GM19238 (cell line): ENCODE results near the gene TAOK2.

ENCODE experiments used
- DNase-seq: peaks from one replicate; pipeline ENCODE4 v3.0.0; 2011; ENCODE audit warnings: low spot score; ENCODE audit not compliant: insufficient read length

Gene TAOK2

GRCh38 chr16:29987371-29988085 lies 13.9 kb downstream of the TAOK2 start:
- DNase-seq: no peak

DNA sequence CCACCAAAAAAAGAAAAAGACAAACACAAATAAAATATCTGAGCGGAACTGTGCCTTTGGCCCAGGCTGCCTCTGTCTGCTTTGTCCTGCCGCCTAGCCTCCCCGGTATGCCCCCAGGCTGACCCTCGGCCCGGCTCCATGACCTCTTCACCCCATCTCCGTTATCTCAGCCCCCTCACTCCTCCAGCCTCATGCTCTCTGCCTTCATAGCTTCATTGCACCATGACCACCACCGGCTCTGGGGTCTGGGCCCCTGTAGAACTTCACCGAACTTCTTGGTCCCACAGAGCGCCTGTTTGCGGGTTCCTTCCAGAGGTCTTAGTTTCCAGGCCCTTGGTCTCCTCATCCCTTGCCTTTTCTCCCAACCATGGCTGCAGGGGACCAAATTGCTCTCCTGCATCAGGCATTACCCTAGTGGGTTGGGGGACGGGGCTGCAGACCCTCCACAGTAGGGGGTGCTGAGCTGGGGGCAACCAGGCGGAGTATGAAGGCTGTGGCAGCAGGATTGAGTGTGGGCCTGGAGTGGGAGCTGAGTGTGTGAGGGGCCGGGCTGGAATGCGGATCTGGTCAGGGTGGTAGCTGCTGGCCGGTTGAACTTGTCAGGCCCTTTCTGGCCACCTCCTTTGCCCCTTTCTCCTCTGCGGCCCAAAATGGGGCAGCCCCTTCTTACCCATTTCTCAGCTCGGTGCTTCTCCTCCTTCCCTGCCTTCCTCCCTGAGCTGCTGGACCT lies 14.8 kb downstream of the TAOK2 start:
- DNase-seq: no peak

- DNase-seq: no peak
Measured at GRCh38 chr16:29989111-29989858, 15.6 kb downstream of the TAOK2 start.

DNA sequence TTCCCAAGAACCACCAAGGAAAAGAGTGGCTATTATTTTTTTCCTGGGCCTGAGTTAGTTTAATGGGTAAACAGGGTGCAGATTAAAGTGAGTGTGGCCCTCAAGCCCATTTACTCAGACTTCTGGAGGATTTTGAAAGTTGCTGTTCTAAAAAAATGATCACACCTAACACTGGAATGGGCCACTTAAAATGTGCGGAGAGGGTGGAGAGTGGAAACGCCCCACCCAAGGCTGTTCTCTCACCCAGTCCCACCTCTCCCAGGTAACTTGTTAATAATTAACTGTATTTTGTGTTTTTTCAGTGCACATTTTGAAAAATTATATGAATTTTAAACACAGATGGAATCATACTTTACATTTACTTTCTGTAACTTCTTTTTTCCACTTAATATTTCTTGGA lies 16.4 kb downstream of the TAOK2 start:
- no peak for DNase-seq

- no peak for DNase-seq
Measured at GRCh38 chr16:29990883-29991570, 17.4 kb downstream of the TAOK2 start.

- DNase-seq: no peak
Measured at GRCh38 chr16:29991571-29991904, 17.9 kb downstream of the TAOK2 start.

DNA sequence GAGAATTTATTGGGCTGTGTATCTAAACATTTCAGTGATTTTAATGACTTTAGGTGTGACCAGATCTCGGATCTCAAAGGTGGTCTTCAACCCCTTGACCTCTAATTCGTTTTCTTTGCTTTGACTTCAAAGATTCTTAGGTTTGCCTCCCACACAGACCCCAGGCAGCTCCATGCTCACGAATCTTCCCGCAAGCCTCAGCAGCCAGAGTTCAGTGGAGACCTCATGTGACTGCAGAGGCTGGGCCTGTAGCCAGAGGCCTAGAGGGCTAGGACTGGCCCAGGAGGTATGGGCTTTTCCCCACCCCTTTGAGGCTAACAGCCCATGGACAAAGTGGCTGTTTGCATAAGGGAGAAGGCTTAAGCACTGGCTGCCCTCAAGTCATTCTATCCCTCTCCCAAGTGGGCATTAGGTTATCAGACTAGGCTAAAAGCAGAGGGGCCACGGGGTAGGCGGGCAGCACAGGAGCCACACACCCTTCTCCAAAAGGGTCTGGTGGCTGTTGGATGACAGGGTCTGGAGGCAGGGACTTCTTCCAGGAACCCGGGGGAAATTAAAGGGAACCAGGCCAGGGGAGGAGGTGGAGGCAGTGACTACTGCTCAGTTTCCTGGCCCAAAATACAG lies 18.8 kb downstream of the TAOK2 start:
- DNase-seq: no peak

GRCh38 chr16:29993191-29993902 lies 19.7 kb downstream of the TAOK2 start:
- no peak for DNase-seq

GRCh38 chr16:29993903-29994599 lies 20.4 kb downstream of the TAOK2 start:
- no peak for DNase-seq

DNA sequence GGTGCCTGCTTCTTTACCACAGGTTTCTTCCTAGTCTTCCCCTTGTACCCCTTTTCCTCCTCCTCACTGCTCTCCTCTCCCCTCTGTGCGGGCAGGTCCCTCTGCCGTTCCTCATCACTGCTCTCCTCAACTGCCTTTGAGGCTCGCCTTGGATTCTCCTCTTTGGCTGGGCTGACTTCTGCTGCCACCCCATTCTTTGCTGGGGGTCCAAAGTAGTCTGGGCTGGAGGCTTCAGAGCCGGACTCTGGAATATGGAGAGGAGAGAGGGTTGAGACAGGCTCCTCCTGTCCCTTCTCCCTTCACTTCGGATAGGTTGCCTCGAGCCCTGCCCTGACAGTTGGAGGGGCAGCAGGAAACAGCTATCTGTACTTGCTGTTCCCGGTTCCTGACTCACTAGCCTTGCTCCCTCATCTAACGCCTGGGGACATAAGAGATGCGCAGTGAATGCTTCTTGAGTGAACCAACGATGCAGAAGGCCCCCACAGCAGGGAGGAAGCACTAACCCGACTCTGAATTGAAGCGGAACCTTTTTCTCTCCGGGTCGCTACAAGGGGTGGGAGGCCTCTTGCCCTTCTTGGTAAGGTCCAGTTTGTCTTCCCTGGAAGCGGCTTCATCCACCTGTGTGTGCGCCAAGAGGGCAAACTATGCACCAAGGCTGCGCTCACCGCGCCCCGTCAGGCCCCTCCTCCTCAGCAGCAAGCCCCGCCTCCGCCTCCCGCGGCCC lies 21.1 kb downstream of the TAOK2 start:
- DNase-seq: peak; percentile 87

DNA sequence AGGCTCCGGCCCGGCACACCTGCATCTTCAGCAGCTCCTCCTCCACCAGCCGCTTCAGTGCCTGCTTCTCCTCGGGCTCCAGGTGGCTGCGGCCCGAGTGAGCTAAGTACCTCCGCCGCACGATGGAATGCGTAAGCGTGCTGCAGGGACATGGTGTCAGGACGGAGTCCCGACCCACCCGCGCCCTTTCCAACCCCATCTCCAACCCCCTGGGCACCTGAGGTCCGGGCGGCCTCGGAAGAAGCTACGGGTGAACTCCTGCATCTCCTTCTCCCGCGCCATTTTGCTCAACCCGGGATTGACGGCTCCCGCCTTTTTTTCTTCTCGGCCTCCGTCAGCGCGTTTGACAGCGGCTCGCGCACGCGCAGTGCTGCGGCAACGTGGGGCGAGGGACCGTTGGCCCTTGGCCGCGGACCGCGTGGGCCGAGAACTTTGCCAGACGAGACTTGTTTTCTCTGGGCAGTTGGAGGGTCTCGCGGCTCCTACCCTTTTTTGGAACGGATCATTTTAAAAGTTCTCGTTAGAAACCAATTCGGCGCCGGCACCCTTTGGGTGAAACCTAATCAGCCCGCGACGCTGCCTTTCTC lies 21.7 kb downstream of the TAOK2 start, which contains the start of gene HIRIP3:
Gene HIRIP3, minus strand, starts transcription at position 294 of the 587 bp plus-strand sequence. Its CDS starts 12 bp downstream, at position 282.
- DNase-seq: peak; percentile 92

DNA sequence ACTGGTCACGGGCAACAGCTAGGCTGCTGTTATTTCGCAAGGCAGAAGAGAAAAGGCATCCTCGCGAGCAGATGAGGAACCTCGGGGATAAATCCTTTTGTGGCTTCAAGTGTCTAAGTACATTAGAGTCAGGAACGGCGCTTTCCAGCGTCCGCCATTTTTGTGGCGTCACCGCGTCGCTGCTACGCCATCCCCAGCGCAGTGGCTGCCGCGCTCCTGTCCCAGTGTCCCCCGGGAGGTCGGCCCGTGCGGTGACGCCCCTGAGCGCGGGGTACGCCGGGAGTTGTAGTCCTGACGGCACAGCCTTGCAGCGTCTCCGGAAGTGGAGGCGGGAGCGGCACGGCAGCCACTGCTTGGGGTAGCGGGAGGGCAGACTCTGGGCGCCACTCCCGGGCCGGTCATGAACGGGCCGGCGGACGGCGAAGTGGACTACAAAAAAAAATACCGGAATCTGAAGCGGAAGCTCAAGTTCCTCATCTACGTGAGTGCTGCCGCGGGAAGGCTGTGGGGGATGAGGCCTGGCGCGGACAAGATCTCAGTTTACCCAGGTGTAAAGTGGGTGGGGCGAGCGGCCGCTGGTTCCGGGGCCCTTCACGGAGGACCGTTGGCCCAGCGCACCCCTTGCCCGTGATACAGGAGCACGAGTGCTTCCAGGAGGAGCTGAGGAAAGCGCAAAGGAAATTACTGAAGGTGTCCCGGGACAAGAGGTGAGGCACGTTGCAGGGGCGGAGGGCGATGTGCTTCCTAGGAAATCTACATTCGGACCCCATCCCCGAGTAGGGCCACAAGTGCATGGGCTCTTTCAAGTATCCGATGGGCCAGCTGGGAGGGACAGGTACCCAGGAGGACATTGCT lies 22.5 kb downstream of the TAOK2 start, which contains the start of gene INO80E:
Gene INO80E, plus strand, starts transcription at position 331 of the 855 bp plus-strand sequence. Its CDS starts 70 bp downstream, at position 401.
- DNase-seq: peak; percentile 100

- DNase-seq: no peak
Measured at GRCh38 chr16:29996766-29997250, 23.1 kb downstream of the TAOK2 start.

GRCh38 chr16:29999605-30000004 lies 25.9 kb downstream of the TAOK2 start:
- DNase-seq: no peak

DNA sequence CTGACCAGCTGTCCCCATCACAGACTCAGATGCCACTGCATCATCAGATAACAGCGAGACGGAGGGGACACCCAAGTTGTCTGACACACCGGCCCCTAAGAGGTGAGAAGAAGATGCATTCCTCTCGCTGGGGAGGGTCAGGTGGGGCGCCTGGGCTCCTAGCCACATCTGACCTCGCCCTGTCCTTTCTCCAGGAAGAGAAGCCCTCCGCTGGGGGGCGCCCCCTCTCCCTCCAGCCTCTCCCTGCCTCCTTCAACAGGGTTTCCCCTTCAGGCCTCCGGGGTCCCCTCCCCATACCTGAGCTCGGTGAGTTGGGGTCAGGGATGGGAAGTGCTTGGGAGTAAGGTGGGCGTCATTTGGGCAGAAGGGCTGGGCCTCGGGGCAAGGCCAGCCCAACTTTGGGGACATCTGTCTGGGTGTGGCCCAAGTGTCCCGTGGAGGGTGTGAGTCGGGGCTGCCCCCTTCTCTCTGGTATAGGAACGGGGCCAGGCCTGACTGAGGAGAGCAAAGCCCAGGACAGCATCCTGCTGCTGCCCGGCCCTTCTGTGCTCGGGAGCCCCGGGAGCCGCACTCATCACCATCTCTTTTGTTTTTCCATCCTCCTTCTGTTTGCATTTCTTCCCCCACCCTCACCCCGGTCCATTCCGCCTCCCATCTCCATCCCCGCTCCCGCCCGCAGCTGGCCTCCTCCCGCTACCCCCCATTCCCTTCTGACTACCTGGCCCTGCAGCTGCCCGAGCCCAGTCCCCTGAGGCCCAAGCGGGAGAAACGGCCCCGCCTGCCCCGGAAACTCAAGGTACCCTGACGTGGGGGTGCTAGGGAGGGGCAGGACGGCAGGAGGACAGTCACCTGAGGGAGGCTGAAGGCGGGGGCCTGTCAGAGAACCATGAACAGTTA lies 27.3 kb downstream of the TAOK2 start:
- no peak for DNase-seq

GRCh38 chr16:30002614-30003346 lies 29.1 kb downstream of the TAOK2 start:
- DNase-seq: no peak
